HT1080 (cell line): ENCODE results near the gene HAPLN3. TPM values are rescaled to one million over a fixed set of nuclear protein-coding genes. Genes with fewer than 3 reads are reported as not detected.

Experiments used
- DNase-seq: peaks from one replicate; pipeline ENCODE4 v3.0.0-alpha.2; 2015; ENCODE audit warnings: low read depth
- total RNA-seq: library from RNA; depleted of rRNA; stranded (reverse); fragments of >200 nt; shearing (Covaris generic); gene quantifications from 2 replicates; pipeline ENCODE4 v1.2.3, GENCODE V29; 2014; rRNA removed

Gene HAPLN3
- total RNA-seq, 1 experiment from 2014 or later, result 10.0 TPM

- no peak for DNase-seq
These were observed 62.3 kb downstream of the HAPLN3 start for GRCh38 chr15:88832820-88833730.

DNA sequence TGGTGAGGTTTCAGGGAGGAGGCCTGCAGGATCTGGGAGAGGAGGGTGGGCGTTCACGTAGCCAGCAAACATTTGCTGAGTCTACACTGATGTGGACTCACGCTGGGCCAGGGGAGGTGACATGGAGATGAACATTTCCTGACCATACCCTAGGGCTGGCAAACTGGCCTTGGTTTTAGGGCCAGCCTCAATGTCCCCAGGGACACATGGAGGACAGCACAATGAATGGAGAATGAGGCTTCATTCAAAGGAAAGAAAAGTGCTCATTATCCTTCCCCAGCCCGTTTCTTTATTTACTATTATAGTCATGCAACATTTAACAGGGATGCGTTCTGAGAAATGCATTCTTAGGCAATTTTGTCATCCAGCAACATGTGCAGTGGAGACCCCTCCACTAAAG, 65.3 kb downstream of the HAPLN3 start:
- no peak for DNase-seq

DNA sequence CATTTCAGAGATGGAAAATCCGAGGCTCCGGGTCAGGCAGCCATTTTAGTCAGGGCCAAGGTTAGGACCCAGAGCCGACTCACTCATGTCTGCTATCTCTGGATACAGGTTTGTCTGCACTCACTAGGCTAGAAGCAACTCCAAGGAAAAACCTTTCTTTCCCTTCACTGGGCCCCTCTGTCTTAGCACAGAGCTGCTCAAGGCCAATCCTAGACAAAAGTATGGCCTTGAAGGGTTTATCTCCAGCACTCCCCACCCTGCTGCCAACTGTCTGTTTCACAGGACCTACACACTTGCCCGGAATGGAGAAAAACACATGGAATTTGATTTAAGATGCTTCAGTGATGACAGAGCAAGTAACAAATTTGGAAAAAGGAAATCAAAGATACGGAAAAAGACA, 66.6 kb downstream of the HAPLN3 start:
- no peak for DNase-seq

Other genes with a start within 250 kb of the HAPLN3 start
- 0.27 and 0.37 TPM in 2 replicates for gene ACAN, start 92.1 kb downstream of the HAPLN3 start, total RNA-seq
- 18.7 and 27.6 TPM in 2 replicates for gene MFGE8, start 17.8 kb upstream of the HAPLN3 start, total RNA-seq
- 68.0 and 77.6 TPM in 2 replicates for gene ABHD2, start 192.9 kb upstream of the HAPLN3 start, total RNA-seq